Fibroblast of lung (primary cell): ENCODE measurements around the gene EMID1.

Experiments
- EZH2 ChIP-seq: IDR thresholded peaks from 2 replicates; pipeline ENCODE4 v1.5.1; 2012; ENCODE audit warnings: low read length, control low read depth, mild to moderate bottlenecking; ENCODE audit errors: missing control alignments
- TF ChIP-seq, protein P1 (sequence below), 2 donors: IDR thresholded peaks in 1 of 2; conservative IDR thresholded peaks in 1 of 2; 1 replicate in 1 of 2; 2 replicates in 1 of 2; pipeline ENCODE4 v1.5.1; 2011 to 2012; ENCODE audit warnings: low read length in 2 of 2, control low read depth in 1 of 2, inconsistent platforms in 1 of 2, low read depth in 1 of 2, mild to moderate bottlenecking in 1 of 2

DNA sequence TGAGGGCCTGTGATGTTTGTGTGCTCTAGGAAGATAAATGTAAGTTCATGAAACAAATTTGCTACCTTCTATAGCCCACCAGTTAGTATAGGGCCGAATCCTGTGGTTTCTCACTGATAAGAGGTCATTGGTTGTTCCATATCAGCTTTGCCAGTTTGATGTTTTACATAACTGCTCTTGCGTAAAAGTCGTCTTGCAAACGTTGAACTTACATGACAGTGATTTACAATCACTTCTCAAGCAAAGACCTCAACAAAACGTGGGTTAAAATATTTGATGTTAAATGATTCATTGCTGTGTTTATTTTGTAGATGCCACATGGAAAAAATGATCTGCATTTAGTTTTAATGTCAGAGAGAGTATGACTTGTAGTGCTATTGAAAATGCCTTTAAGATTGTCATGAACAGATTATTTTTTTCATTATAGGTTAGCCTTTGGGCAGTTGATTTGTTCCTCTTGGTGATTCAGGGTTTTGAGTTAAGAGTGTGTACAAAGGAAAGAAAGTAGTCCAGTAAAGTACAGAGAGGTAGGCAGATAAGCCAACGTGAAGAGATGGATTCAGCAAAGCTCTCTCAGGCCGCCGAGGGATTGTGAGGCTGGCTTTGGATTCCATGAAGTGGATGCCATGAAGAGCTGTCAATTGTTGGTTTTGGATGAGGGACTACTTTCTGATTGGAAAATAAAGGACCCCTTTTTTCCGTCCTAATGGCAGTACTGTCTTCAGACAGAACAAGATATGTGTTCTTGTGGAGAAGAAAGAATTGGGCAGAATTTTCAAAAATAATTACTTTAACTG is 65.0 kb downstream of the EMID1 start:
- TF ChIP-seq, protein P1, sequence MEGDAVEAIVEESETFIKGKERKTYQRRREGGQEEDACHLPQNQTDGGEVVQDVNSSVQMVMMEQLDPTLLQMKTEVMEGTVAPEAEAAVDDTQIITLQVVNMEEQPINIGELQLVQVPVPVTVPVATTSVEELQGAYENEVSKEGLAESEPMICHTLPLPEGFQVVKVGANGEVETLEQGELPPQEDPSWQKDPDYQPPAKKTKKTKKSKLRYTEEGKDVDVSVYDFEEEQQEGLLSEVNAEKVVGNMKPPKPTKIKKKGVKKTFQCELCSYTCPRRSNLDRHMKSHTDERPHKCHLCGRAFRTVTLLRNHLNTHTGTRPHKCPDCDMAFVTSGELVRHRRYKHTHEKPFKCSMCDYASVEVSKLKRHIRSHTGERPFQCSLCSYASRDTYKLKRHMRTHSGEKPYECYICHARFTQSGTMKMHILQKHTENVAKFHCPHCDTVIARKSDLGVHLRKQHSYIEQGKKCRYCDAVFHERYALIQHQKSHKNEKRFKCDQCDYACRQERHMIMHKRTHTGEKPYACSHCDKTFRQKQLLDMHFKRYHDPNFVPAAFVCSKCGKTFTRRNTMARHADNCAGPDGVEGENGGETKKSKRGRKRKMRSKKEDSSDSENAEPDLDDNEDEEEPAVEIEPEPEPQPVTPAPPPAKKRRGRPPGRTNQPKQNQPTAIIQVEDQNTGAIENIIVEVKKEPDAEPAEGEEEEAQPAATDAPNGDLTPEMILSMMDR (conservative IDR thresholded peaks at IDR 0.05 in 1 of 2, IDR thresholded peaks at IDR 0.05 in 1 of 2; ENCODE audit: low read depth in 1 of 2, low read length in 2 of 2), result no peak
- no peak for TF ChIP-seq EZH2
